Measurements from ENCODE around the gene DBT. TPM values are rescaled to one million over a fixed set of nuclear protein-coding genes. Genes with fewer than 3 reads are reported as not detected.
"Not testable (repeated sequence)": the region's sequence is repeated elsewhere in the genome, so short reads cannot be mapped to it uniquely, and the experiment has no call there.

The DBT gene
- total RNA-seq, 1 experiment from 2014 or later = 3.7 TPM

DNA sequence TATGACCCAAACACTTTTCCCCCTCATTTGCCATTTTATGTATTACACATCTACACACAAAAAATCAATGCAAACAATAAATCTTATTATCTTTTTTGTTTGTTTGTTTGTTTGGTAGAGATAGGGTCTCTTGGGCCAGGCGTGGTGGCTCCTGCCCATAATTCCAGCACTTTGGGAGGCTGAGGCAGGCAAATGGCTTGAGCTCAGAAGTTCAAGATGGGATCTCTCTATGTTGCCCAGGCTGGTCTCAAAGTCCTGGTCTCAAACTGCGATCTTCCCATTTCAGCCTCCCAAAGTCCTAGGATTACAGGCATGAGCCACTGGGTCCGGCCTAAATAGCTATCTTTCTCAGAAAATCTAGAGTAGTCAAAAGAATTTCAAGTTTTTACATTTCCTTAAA is 1.2 kb upstream of the DBT start:
- no peak for DNase-seq (ENCODE audit: low read depth)

DNA sequence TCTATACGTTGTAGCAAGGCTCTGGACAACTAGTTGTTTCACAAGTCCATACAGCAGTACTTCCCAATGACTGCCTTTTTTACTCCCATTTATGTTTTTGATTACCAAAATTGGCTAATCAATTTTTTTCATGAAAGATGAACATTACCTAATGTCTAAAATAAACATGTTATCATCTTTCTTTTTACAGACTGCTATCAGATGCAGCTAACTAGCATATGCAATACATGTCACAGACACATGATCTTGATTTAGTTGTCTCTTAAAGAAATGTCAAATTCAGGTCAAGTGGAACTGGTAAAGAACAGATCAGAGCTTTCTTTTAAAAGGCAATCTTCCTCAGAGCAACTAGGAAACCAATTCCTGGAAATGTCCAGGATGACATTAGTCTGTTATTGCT is 630 bp upstream of the DBT start:
- no peak for DNase-seq (ENCODE audit: low read depth)

DNA sequence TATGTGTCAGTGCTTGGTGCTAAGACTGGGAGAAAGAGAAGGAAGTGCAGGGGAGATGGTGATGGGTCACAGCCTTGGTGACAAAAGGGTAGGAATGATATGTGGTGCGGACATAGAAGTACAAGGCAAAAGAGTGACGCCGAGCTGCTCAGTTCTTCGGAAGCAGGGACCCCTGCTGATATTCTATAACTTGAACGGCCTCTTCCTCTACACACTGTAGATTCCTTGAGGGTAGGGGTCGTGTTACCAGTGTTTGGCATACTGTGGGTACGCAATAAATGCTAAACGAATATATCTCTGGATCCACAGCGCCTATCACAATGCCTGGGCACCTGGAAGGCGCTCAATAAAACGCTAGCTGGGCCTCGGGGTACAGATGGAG is 488 bp downstream of the DBT start:
- DNase-seq (ENCODE audit: low read depth) = peak; percentile 1

GRCh38 chr1:100246738-100247137 is 2.9 kb downstream of the DBT start:
- DNase-seq (ENCODE audit: low read depth) = no peak

GRCh38 chr1:100240631-100241030 is 9.0 kb downstream of the DBT start:
- no peak for DNase-seq (ENCODE audit: low read depth)

DNA sequence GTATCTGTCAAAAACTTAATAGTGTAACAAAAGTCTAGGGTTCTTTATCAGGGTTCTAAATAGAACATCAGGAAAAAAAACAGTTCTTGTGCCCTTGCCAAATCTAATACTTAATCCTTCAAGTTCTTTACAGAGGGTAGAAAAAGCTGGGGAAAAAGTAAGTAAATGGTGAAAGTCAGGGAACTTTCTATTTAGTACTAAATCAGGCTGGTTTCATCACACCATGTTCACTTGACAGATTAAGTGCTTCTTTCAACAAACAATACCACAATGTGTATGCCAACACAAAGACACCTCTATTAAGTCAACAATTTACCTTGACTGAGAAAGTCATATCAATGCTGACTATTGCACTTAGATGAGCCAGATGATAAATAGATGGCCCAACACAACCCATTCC is 9.7 kb downstream of the DBT start:
- DNase-seq (ENCODE audit: low read depth) = no peak

GRCh38 chr1:100237091-100237490 is 12.5 kb downstream of the DBT start:
- no peak for DNase-seq (ENCODE audit: low read depth)

DNA sequence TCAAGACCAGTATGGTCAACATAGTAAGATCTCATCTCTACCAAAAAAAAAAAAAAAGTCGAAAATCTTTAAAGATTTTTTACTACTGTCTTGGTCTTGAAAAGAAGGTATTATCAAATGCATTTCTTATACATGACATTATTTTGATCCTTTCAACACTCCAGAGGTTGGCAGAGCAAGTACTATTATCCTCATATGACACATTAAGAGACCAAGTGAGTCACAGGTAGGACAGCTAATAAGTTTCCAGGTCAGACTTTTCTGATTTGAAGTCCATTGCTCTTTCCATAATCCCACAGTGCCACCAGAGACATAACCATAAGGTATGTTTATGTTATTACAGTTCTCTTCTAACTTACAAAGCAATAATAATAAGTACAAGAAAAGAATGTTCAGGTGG is 15.2 kb downstream of the DBT start:
- peak; percentile 5 for DNase-seq (ENCODE audit: low read depth)

DNA sequence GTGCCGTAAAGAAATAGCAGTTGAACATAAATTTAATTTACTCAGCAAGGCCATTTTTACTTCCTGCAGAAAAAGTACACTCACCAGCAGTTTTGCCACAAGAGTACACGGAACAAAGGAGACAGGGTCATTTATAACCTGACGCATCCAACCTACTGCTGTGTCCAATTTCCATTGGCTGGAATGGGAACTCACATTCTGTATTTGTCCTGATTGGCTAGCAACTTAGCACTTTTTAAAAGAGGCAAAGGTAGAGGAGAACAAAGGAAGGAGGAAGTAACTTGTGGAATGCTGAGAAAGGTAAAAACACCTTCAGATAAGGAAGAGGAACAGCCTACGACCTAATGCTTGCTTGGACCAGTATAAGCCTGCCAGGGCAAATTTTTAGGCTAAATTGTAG is 16.1 kb downstream of the DBT start:
- DNase-seq (ENCODE audit: low read depth) = not testable (repeated sequence)

GRCh38 chr1:100232156-100232555 is 17.5 kb downstream of the DBT start:
- no peak for DNase-seq (ENCODE audit: low read depth)

GRCh38 chr1:100231721-100232120 is 17.9 kb downstream of the DBT start:
- DNase-seq (ENCODE audit: low read depth) = no peak

DNA sequence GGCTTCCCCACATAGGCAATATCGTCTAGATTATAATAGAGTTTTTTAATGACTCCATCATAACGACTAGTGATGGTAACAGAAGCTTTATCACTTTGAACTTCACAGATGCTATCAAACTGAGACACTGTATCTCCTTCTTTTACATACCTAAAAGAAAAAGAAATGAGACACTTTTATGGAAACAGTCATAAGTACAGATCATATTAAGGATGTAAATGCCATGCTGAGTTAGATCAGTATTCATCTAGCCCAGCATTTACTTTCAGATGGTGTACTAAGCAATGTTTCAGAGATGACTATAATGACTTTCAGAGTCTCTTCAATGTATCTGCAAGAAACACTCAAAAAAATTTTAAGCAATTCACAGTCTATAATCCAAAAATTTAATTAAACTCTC is 18.9 kb downstream of the DBT start:
- DNase-seq (ENCODE audit: low read depth) = no peak

DNA sequence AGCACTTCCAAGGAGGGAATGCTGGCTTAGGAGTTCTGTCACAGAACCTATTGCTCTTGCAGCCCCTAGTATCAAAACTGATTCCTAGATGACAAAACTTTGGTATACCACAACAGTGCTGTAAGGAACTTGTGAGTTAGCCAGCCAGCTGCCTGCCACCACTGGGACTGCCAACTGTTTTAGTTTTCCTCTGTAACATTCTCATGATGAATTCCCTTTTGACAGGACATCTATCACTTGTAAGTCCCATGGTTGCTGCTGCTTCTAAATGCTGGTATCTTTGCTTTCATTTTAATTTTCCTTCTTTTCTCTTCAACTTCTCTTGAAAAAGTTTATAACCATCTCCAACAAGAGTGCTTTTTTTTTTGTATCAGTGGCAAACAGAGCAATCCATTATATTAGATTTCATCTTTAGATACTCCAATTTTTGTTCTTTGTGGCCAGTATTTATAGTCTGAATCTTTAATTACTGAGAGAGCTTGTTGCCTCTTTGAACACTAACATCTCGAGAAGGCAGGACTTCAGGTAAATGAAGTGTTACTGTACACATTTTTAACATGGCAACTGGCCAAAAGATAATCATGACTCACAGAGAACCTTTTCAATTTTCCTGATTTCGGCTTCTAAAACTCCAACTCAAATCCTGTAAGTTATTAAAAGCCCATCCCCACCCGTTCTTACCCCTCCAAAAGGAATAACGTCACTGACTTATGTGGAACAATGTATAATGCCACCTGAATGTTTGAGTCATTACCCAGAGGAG is 19.8 kb downstream of the DBT start:
- no peak for DNase-seq (ENCODE audit: low read depth)

GRCh38 chr1:100222428-100222827 is 27.2 kb downstream of the DBT start:
- no peak for DNase-seq (ENCODE audit: low read depth)

DNA sequence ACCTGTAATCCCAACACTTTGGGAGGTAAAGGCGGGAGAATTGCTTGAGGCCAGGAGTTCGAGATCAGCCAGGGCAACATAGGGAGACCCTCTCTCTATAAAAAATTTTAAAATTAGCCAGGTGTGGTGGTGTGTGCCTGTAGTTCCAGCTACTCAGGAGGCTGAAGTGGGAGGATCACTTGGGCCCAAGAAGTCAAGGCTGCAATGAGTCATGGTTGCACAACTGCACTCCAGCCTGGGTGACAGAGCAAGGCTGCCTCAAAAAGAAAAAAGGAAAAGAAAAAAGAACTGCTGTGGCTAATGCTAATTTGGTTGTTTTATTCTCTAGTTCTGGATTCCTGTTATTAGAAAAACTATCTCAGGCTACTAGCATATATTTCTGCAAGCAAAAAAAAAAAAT is 29.8 kb downstream of the DBT start:
- peak; percentile 5 for DNase-seq (ENCODE audit: low read depth)

DNA sequence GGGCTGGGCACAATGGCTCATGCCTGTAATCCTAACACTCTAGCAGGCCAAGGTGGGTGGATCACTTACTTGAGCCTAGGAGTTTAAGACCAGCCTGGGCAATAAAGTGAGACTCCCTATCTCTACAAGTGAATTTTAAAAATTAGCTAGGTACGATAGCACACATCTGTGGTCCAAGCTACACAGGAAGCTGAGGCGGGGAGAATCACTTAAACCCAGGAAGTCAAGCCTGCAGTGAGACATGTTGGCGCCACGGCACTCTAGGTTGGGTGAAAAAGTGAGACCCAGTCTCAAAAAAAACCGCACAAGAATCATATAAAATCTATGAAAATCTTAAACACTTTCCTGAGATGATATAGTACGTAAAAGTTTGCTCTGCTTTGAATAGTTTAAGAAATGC is 30.2 kb downstream of the DBT start:
- no peak for DNase-seq (ENCODE audit: low read depth)

DNA sequence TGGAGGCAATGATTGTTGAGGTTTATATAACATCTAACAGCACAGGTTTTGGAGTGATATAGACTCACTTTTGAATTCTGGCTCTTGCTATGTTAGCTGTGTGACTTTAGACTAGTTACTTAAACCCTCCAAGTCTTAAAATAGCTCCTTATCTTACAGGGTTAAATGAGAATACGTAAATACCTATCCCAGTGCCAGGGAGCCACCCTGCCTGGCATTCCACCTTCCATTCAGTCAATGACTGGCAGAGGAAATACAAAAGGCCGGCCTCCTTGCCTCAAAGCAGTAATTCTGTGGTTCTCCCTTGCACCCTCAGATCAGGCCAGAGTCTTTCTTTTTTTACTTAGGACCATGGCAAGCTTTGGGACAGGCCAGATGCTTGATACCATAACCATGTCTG is 31.8 kb downstream of the DBT start:
- no peak for DNase-seq (ENCODE audit: low read depth)

- DNase-seq (ENCODE audit: low read depth) = no peak
These were observed 34.5 kb downstream of the DBT start for GRCh38 chr1:100215101-100215500.

- no peak for DNase-seq (ENCODE audit: low read depth)
These were observed 36.5 kb downstream of the DBT start for GRCh38 chr1:100213141-100213540.

- no peak for DNase-seq (ENCODE audit: low read depth)
These were observed 43.3 kb downstream of the DBT start for GRCh38 chr1:100206301-100206700.

GRCh38 chr1:100205593-100205992 is 44.0 kb downstream of the DBT start:
- DNase-seq (ENCODE audit: low read depth) = not testable (repeated sequence)

- DNase-seq (ENCODE audit: low read depth) = not testable (repeated sequence)
These were observed 44.5 kb downstream of the DBT start for GRCh38 chr1:100205103-100205502.

DNA sequence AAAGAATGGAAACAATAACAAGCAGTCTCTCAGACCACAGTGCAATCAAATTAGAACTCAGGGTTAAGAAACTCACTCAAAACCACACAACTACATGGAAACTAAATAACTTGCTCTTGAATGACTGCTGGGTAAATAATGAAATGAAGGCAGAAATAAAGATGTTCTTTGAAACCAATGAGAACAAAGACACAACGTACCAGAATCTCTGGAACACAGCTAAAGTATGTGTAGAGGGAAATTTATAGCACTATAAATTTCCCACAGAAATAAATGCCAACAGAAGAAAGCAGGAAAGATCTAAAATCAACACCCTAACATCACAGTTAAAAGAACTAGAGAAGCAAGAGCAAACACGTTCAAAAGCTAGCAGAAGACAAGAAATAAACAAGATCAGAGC is 46.9 kb downstream of the DBT start:
- not testable (repeated sequence) for DNase-seq (ENCODE audit: low read depth)

- not testable (repeated sequence) for DNase-seq (ENCODE audit: low read depth)
These were observed 49.6 kb downstream of the DBT start for GRCh38 chr1:100200060-100200459.
